Ishikawa (cell line): ENCODE measurements around the gene TRPM1.

Source experiments
- CEBPB ChIP-seq: IDR thresholded peaks from 2 replicates; pipeline ENCODE4 v1.6.1; 2012
- CREB1 ChIP-seq: IDR thresholded peaks from 2 replicates; pipeline ENCODE4 v1.6.1; 2012; ENCODE audit warnings: low read depth
- EGR1 ChIP-seq: IDR thresholded peaks from 2 replicates; pipeline ENCODE4 v1.6.1; 2012
- EP300 ChIP-seq: IDR thresholded peaks from 2 replicates; pipeline ENCODE4 v1.6.1; 2012; ENCODE audit warnings: borderline replicate concordance
- FOXM1 ChIP-seq: IDR thresholded peaks from 2 replicates; pipeline ENCODE4 v1.6.1; 2012; ENCODE audit warnings: low read depth, borderline replicate concordance
- NFIC ChIP-seq: IDR thresholded peaks from 2 replicates; pipeline ENCODE4 v1.6.1; 2012
- RAD21 ChIP-seq: IDR thresholded peaks from 2 replicates; pipeline ENCODE4 v1.6.1; 2012; ENCODE audit warnings: low read depth
- TAF1 ChIP-seq: IDR thresholded peaks from 2 replicates; pipeline ENCODE4 v1.6.1; 2012; ENCODE audit warnings: low read depth, mild to moderate bottlenecking
- TCF12 ChIP-seq: IDR thresholded peaks from 2 replicates; pipeline ENCODE4 v1.6.1; 2012; ENCODE audit warnings: low read depth
- TEAD4 ChIP-seq: IDR thresholded peaks from 2 replicates; pipeline ENCODE4 v1.6.1; 2012
- YY1 ChIP-seq: IDR thresholded peaks from 2 replicates; pipeline ENCODE4 v1.6.1; 2012; ENCODE audit warnings: low read depth
- ZBTB7A ChIP-seq: IDR thresholded peaks from 2 replicates; pipeline ENCODE4 v1.6.1; 2012; ENCODE audit warnings: low read depth
- TF ChIP-seq, protein P1 (sequence below): IDR thresholded peaks from 2 replicates; pipeline ENCODE4 v1.6.1; 2012
- TF ChIP-seq, protein P2 (sequence below): IDR thresholded peaks from 2 replicates; pipeline ENCODE4 v1.6.1; 2012
- TF ChIP-seq, protein P3 (sequence below): IDR thresholded peaks from 2 replicates; pipeline ENCODE4 v1.6.1; 2012; ENCODE audit warnings: low read depth, mild to moderate bottlenecking

TRPM1 gene

DNA sequence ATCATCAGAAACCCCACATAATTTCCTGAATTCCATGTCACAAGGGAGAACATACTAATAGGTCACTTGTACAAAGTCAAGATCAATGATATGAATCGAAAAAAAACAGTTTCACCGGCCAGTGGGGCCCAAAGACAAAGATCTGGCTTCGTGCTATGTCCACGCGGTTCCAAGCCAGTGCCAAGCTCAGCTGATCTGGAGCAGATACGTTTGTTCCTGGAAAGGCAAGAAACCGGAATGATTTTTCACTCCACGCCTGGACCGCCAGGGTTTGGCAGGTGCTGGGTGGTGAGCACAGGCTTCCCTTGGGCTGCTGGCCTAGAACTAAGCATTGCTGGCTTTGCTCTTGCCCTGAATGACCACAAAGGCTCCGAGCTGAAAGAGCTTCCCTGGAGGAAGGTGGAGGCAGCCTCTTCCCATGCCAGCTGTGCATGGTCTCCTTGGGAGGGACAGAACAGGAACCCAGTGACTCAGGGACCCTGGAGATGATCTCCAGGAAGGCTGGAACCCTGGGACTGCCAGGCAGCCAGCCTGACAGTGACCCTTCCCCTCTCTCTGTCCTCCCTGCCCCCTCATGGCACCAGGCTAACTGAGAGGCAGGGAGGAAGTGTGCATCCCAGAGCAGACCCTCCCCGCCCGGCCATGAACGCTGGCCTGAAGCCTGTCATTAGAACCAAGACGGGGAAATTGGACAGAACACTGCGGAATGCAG lies 40.9 kb downstream of the TRPM1 start:
- TF ChIP-seq EP300 (no peak), ZBTB7A (no peak), TEAD4 (no peak), EGR1 (no peak), CREB1 (no peak)
- TF ChIP-seq, protein P1, sequence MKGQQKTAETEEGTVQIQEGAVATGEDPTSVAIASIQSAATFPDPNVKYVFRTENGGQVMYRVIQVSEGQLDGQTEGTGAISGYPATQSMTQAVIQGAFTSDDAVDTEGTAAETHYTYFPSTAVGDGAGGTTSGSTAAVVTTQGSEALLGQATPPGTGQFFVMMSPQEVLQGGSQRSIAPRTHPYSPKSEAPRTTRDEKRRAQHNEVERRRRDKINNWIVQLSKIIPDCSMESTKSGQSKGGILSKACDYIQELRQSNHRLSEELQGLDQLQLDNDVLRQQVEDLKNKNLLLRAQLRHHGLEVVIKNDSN = no peak

DNA sequence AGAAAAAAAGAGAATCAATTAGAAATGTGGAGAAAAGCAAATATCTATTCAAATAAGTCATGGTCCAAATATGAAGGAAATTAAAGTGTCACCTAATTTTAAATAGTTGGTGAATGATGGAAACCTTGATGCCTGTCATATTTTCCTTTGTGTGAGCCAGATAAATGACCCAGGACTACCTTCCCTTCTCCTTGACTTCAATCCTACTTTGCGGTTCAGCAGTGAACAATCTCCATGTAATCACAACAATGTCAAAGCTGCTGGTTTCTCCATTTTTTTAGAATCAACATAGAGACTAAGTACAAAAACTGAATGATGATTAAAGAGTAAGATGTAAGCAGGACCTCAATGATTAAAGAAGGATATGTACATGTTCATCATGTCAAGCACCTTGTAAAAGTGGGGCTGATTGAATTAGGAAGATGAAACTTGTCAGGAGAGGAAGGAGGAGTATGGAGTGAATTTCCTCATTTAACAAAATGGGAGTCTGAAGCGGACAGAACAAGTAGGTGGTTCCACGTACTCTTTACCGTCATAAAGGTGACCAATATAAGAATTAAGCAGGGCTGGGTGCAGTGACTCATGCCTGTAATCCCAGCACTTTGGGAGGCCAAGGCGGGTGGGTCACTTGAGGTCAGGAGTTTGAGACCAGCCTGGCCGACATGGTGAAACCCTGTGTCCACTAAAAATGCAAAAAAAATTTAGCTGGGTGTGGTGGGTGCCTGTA lies 43.1 kb downstream of the TRPM1 start:
- no peak for TF ChIP-seq CEBPB

DNA sequence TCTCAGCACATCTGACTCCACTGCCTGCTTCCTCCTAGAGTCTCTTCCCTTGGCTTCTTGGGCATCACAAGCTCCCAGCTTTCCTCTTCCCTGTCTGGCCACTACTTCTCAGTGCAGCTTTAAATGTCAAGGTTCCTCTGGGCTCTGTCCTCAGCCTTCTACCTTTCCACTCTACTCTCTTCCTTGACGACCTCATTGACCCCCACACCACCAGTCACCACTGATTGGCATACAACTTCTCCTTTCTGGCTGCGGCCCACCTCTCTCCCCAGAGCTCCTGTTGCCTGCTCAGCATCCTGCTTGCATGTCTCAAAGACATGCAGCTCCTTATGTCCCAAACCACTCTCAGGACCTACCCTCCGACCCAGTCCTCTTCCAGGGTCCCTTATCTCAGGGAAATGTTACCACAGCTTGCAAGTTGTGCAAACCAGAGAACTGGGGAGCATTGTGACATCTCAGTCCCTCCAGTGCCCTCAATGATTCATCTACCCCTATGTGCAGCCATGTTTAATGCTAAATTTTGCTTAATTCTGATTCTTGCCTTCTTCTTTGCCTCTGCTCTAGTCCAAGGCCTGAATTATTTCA lies 49.9 kb downstream of the TRPM1 start:
- TF ChIP-seq, protein P1 = no peak
- TF ChIP-seq, protein P2, sequence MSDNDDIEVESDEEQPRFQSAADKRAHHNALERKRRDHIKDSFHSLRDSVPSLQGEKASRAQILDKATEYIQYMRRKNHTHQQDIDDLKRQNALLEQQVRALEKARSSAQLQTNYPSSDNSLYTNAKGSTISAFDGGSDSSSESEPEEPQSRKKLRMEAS = no peak
- no peak for TF ChIP-seq YY1

DNA sequence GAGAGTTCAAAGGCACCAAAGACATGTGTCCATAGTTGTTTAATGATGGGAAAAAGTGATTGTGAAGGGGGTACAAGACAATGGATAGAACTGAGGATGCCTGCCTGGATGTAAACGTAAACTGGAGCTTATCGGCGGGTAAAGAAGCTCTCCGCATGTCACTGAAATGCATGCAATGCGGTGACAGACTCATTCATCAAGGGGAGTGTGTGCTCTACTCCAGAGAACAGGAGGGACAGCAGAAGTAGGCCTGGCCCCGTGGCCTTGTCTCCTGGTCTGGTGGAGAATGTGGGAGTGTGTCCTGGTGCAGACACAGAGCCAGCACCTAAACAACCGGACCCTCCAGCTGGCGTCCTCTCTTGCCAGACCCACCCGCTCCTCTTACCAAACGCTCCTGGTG lies 50.6 kb downstream of the TRPM1 start:
- TF ChIP-seq FOXM1 = no peak

DNA sequence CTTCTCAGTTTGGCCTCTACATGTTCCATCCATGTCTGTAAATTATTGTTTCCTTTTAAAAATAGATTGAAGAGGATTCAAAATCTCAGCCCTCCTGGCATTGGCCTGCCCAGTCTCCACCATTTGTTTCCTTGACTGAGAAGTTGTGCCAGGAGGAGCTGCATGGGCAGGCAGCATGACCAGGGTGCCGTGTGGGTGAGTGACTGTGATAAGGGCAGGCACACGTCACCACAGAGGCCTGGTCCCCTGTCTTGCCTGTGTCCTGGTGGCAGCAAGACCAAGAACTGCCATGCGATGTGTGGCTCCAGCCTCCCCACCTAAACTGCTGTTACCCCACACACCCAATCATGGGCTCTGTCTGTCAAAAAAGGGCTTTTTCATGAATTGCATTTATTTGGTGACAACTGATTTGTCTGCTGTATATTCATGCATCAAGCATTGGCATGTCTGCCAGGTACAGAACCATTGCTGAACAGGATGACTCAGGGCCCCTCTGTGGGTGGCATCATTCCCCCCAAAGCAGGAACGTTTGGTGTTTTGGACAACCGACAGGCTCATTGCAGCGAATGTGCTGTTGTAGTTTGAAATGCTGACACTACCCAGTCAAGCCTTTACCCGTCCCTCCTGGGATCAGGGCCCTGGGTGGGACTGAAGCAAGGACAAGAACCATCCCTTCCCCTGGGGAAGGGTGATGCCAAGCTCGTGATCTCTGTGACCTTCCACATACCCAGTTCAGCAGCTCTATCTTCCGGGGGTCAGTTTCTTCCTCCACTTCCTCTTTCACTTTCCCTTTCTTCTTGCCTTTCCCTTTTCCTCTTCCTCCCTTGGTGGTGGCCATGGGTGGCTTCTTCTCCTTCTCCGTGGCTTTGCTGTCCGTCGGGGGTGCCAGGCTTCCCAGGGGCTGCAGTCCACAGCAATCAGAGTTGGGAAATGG lies 51.6 kb downstream of the TRPM1 start:
- no peak for TF ChIP-seq YY1
- TF ChIP-seq, protein P1 = no peak
- no peak for TF ChIP-seq NFIC
- no peak for TF ChIP-seq RAD21
- TF ChIP-seq EP300 = no peak
- no peak for TF ChIP-seq ZBTB7A
- no peak for TF ChIP-seq CREB1
- no peak for TF ChIP-seq TAF1
- TF ChIP-seq EGR1 = no peak
- TF ChIP-seq, protein P2 = no peak
- TF ChIP-seq FOXM1 = no peak
- TF ChIP-seq, protein P3, sequence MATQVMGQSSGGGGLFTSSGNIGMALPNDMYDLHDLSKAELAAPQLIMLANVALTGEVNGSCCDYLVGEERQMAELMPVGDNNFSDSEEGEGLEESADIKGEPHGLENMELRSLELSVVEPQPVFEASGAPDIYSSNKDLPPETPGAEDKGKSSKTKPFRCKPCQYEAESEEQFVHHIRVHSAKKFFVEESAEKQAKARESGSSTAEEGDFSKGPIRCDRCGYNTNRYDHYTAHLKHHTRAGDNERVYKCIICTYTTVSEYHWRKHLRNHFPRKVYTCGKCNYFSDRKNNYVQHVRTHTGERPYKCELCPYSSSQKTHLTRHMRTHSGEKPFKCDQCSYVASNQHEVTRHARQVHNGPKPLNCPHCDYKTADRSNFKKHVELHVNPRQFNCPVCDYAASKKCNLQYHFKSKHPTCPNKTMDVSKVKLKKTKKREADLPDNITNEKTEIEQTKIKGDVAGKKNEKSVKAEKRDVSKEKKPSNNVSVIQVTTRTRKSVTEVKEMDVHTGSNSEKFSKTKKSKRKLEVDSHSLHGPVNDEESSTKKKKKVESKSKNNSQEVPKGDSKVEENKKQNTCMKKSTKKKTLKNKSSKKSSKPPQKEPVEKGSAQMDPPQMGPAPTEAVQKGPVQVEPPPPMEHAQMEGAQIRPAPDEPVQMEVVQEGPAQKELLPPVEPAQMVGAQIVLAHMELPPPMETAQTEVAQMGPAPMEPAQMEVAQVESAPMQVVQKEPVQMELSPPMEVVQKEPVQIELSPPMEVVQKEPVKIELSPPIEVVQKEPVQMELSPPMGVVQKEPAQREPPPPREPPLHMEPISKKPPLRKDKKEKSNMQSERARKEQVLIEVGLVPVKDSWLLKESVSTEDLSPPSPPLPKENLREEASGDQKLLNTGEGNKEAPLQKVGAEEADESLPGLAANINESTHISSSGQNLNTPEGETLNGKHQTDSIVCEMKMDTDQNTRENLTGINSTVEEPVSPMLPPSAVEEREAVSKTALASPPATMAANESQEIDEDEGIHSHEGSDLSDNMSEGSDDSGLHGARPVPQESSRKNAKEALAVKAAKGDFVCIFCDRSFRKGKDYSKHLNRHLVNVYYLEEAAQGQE = no peak
- TF ChIP-seq CEBPB = no peak
- TF ChIP-seq TCF12 = no peak
- no peak for TF ChIP-seq TEAD4

DNA sequence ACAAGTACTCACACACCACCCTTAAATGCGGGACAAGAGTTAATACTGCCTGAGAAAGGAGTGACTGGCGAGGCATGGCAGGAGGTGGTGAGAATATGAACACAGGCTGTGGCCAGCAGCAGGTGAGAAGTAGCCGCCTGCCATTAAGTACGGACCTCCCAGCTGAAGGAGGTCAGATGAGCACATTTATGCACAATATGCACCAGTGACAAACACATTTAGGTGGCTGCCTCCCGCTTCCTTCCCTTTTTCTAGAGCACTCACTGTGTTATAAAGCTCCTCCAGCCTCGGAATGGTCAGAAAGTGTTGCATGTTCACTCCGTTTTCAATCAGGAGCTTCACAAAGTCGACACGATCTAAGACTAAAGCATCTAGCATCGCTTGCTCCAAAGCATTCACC lies 52.4 kb downstream of the TRPM1 start:
- no peak for TF ChIP-seq CREB1
- TF ChIP-seq TAF1 = no peak
- TF ChIP-seq TEAD4 = no peak
- no peak for TF ChIP-seq ZBTB7A
- no peak for TF ChIP-seq FOXM1
- no peak for TF ChIP-seq EGR1
- no peak for TF ChIP-seq TCF12
- TF ChIP-seq, protein P3 = no peak
- no peak for TF ChIP-seq CEBPB
- no peak for TF ChIP-seq RAD21
- no peak for TF ChIP-seq NFIC
- TF ChIP-seq, protein P1 = no peak
- TF ChIP-seq YY1 = no peak
- no peak for TF ChIP-seq EP300
- TF ChIP-seq, protein P2 = no peak
